GM12874 (cell line): ENCODE data around the gene SGSH.

Experiments
- TF ChIP-seq, protein P1 (sequence below): IDR thresholded peaks from 2 replicates; pipeline ENCODE4 v1.5.1; 2011; ENCODE audit warnings: low read depth, mild to moderate bottlenecking, control low read depth, low read length, moderate library complexity; ENCODE audit not compliant: insufficient read depth

The SGSH gene

DNA sequence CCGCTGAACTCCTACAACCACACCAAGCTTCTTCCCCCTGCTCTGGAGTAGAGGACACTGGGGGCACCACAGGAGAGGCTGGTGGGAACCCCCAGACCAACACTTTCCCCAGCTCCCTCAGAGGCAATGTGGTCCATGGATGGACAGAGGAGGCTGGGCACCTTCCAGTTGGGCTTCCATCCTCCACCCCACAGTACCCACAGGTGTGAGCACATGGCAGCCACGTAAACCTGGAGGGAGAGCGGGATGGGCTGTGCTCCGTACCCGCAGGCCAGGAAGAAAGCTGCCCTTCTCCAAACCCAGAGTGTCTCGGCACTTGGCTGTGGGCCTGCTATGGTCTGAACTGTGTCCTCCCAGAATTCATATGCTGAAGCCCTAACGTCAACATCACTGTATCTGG is 1.7 kb downstream of the SGSH start:
- TF ChIP-seq, protein P1, sequence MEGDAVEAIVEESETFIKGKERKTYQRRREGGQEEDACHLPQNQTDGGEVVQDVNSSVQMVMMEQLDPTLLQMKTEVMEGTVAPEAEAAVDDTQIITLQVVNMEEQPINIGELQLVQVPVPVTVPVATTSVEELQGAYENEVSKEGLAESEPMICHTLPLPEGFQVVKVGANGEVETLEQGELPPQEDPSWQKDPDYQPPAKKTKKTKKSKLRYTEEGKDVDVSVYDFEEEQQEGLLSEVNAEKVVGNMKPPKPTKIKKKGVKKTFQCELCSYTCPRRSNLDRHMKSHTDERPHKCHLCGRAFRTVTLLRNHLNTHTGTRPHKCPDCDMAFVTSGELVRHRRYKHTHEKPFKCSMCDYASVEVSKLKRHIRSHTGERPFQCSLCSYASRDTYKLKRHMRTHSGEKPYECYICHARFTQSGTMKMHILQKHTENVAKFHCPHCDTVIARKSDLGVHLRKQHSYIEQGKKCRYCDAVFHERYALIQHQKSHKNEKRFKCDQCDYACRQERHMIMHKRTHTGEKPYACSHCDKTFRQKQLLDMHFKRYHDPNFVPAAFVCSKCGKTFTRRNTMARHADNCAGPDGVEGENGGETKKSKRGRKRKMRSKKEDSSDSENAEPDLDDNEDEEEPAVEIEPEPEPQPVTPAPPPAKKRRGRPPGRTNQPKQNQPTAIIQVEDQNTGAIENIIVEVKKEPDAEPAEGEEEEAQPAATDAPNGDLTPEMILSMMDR, result no peak

GRCh38 chr17:80217703-80218362 is 2.3 kb downstream of the SGSH start:
- TF ChIP-seq, protein P1, result no peak

DNA sequence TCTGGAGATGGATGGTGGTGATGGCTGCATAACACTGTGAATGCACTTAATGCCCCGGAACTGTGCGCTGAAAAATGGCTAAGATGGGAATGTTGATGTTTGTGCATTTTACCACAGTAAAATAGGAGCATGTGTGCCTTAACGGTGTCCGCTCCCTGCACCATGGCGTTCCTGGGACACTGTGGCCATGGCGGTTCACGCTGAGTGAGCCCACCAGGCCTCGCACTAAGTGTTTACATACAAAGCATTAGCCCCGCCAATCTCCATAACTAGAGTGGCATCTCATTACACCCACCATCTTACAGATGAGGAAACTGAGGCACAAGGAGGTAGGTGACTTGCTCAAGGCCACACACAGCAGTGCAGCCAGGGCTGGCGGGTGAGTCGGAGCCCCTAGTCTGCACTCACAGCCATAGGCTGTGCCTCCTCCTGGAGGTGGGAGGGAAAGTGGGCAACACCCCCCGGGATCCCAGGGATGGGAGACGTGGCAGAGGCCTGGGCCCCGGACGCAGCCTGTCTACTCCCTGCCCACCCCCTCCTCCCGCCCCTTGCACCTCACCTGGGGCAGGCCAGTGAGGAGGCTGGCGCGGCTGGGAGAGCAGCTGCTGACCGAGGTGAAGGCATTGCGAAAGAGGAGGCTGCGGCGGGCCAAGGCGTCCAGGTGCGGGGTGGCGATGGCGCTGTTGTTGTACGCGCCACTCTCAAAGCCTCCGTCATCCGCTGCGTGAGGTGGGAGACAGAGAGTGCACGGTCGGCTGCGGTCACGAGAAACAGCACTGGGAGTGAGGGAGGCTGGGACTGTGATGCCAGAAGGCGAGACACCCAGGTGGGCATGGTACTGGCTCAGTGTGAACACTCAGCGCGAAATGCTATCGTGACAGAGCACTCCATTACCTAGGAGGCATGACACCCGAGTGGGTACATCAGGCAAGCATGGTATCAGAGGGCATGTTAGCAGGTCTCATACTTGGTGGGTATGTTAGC is 3.4 kb downstream of the SGSH start:
- TF ChIP-seq, protein P1, result no peak

DNA sequence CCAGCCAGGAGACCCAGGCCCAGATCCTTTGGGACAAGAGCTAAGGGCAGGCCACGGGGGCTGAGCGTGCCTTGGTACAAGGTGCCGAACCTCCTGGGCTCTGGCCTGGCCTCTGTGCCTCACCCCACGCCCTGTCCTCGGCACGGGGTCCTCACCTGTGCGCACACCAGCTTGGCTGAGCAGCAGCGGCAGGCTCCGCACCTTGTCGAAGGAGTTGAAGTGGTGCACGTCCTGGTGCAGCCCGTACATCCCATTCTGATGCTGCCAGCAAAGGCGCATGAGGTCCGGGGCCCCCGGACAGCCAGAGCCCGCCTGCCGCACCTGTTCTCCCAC is 5.3 kb downstream of the SGSH start:
- TF ChIP-seq, protein P1, result no peak

GRCh38 chr17:80214012-80214877 is 5.9 kb downstream of the SGSH start:
- TF ChIP-seq, protein P1, result no peak

- TF ChIP-seq, protein P1, result no peak
Observed at GRCh38 chr17:80213643-80213975, 6.5 kb downstream of the SGSH start.
